ENCODE data around the gene VIPAS39.
"Not testable (repeated sequence)": the region's sequence is repeated elsewhere in the genome, so short reads cannot be mapped to it uniquely, and the experiment has no call there.

VIPAS39 gene

DNA sequence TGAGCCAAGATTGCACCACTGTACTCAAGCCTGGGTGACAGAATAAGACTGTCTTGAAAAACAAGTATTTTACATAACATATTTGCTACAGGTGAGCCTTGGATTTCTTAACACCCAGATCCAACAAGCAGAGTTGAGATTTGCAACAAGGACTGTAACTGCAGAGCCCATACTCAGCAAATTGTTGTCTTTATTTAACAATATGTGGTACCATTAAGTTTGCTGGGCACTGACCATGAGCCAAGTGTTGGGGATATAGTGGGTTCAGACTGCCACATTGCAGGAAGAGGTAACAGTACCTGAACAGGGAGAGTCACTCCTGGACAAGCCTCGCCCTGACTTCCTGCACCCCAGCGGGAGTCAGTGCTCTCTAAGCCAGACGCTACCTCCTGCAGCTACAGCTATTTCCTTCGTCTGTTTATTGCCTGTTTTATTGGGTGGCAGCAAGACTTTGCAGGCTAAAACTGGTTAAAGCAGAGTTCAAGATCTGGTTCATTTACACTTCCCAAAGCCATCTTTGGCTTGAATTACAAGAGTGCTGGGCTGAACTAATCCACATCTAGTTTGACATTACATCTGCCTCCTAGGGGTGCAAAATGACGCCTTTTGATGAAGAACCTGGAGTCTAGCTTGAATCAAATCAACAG lies 12.9 kb upstream of the VIPAS39 start:
- DNase-seq (ENCODE audit: low spot score) = no peak

DNA sequence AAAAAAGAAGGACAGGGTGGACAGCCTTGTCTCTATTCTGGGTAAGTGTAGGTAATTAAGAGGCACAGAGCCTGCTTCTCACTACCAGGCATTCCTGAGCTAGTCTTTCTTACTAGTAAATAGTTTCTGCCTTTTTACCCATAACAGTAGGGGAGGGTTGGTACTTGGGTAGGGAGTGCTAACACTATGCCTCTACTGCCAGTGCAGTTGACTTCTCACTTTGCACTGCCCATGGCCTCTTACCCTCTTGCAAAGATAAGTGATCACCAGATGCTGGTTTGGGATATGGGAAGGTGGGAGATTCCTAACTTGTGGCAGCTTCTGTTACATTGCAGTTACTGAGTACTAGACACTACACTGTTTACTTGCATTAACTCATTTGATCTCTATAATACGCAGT lies 12.1 kb upstream of the VIPAS39 start:
- no peak for DNase-seq (ENCODE audit: low spot score)

- DNase-seq (ENCODE audit: low spot score) = no peak
These were observed 11.7 kb upstream of the VIPAS39 start for GRCh38 chr14:77469067-77469505.

DNA sequence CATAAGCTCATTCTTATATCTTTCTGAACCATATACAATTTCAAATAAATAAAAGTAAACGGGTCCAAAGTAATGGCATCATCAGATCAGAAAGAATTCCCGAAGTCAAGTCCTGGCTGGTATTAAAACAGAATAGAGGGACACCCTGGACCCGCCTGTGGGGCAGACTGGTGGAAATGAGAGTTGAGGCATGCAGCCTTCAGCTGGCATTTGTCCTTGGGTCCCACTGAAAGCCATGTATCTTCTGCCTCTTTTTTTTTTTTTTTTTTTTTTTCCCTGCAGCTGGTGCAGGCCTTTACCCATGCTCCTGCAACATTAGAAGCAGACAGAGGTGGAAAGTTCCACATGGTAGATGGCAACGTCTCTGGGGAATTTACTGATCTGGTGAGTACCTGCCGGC lies 10.4 kb upstream of the VIPAS39 start:
- DNase-seq (ENCODE audit: low spot score) = no peak

GRCh38 chr14:77459072-77459723 lies 1.8 kb upstream of the VIPAS39 start:
- peak; percentile 62 for DNase-seq (ENCODE audit: low spot score)

GRCh38 chr14:77458249-77458950 lies 999 bp upstream of the VIPAS39 start:
- peak; percentile 26 for DNase-seq (ENCODE audit: low spot score)

DNA sequence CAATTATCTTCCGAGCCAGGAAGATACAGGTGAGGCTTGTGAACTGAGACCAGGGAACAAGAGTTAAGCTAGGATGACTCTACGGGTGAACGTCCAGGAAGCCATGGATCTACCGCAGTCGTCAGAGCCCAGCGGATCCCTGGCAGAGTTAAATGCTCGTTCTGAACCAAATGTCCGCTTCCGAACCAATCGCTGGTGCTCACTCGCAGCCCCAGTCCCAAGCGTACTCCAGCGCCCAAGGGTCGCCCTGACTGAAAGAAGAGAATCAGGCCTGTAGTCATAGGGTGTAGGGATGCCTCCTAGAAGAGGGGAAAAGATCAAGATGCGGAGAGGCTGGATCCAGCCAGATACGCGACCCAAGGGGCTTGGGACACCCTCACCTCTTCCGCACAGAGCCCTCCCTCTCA lies 283 bp downstream of the VIPAS39 start:
- DNase-seq (ENCODE audit: low spot score) = no peak

DNA sequence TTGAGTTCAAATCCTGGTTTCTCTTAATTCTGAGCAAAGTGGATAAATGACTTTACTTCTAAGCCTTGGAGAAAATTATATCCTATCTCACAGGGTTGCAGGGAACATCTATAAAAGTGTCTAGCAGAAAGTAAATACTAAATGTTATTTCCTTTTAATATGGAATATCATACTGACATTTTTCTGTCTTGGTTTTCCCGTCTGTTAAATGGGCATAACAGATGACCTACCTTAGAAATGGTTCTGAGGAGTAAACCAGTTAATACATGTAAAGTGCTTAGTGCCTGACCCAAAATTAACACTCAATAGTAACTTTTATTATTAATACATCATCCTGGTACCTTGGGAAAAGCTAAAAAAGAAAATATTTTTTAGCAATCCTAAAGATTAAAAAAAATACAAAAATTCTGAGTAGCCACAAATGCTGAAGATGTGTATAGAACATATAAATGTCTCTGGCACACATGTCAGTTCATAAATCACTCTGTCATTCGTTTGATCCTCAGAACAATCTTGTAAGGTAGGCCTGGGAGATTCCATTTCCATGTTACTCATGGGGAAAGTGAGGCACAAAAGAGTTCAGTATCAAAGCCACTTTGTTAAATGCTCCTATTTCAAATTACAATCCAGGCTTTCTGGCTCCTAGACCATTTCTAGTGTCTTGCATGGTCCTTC lies 1.3 kb downstream of the VIPAS39 start:
- no peak for DNase-seq (ENCODE audit: low spot score)

- DNase-seq (ENCODE audit: low spot score) = no peak
These were observed 15.2 kb downstream of the VIPAS39 start for GRCh38 chr14:77442196-77442595.

DNA sequence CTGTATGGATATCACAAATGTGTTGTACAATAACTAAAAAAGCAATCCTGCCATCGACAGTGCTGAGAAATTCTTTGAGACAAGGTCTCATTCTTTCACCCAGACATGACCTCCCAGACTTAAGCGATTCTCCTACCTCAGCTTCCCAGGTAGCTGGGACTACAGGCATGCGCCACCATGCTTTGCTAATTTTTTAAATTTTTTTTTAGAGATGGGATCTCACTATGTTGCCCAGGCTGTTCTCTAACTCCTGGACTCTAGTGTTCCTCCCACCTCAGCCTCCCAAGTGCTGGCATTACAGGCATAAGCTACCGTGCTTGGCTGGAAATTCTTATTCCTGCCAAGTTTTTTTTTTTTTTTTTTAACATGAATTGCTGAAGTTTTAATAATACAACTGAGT lies 17.5 kb downstream of the VIPAS39 start:
- no peak for DNase-seq (ENCODE audit: low spot score)

DNA sequence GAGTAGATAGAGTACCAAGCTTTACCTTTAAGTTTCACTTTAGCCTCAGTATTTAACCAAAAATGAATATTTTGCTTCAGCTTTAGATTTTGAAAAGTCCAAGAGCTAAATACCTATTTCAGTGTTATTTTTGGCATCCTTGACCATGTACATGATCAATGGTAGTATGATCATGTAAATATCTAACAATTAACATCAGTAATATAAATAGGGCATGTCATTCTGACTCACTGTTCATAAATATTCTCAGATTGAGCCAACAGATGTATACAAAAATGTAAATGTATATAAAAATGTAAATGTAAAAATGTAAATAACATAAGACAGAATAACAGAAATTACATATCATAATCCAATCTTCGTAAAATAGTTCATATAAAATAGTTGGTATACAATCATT lies 18.8 kb downstream of the VIPAS39 start:
- no peak for DNase-seq (ENCODE audit: low spot score)

DNA sequence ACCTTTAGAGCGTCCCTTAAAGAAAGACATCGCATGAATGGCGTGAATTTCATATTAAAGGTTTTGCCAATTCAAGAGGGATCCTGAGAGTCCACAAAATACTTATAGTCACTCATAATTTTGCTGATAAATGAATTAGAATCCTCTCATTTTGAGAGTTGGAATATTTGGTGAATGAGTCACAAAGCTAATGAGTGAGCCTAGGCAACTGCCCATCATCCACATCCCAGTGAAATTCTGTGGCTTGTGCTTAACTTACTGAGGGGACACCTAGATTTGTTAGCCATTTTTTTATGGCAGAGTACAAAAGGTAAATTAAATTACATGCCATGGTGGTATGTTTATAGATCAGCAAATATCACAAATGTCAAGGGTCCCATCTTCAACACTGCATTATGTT lies 21.4 kb downstream of the VIPAS39 start:
- DNase-seq (ENCODE audit: low spot score) = peak; percentile 9

DNA sequence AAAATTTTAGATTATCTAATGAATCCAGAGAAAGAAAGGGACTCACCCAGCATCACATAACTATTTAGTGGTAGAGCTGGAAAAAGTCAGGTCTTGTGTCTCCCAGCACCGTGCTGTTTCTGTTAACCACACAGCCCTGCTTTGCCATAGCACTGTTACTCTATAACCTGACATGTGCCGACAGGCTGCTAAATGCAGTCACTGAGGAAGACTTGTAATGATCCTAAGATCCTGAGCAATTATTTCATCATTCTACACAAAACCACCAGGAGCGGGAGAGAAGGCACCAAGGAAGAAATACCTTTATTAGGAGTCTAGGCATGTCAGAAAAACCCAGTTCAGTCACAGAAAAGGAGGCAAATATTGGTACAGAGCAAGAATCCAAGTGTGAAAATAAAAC lies 31.0 kb downstream of the VIPAS39 start:
- no peak for DNase-seq (ENCODE audit: low spot score)

GRCh38 chr14:77424862-77425261 lies 32.5 kb downstream of the VIPAS39 start:
- no peak for DNase-seq (ENCODE audit: low spot score)

- DNase-seq (ENCODE audit: low spot score) = no peak
These were observed 34.0 kb downstream of the VIPAS39 start, which contains the start of gene NOXRED1 for GRCh38 chr14:77423423-77423822. Gene NOXRED1 (minus strand): TSS chr14:77423523. CDS start chr14:77422889, 634 bp downstream.

GRCh38 chr14:77421201-77421600 lies 36.2 kb downstream of the VIPAS39 start:
- DNase-seq (ENCODE audit: low spot score) = no peak

GRCh38 chr14:77416836-77417235 lies 40.6 kb downstream of the VIPAS39 start:
- no peak for DNase-seq (ENCODE audit: low spot score)

DNA sequence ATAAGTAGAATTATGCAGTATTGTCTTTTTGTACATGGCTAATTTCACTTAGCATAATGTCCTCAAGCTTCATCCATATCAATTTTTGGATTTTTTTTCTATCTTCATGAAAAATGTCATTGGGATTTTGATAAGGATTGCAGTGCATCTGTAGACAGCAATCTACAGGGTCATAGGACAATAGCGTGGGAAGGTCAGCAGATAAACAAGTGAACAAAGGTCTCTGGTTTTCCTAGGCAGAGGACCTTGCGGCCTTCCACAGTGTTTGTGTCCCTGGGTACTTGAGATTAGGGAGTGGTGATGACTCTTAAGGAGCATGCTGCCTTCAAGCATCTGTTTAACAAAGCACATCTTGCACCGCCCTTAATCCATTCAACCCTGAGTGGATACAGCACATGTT lies 41.3 kb downstream of the VIPAS39 start:
- DNase-seq (ENCODE audit: low spot score) = not testable (repeated sequence)

DNA sequence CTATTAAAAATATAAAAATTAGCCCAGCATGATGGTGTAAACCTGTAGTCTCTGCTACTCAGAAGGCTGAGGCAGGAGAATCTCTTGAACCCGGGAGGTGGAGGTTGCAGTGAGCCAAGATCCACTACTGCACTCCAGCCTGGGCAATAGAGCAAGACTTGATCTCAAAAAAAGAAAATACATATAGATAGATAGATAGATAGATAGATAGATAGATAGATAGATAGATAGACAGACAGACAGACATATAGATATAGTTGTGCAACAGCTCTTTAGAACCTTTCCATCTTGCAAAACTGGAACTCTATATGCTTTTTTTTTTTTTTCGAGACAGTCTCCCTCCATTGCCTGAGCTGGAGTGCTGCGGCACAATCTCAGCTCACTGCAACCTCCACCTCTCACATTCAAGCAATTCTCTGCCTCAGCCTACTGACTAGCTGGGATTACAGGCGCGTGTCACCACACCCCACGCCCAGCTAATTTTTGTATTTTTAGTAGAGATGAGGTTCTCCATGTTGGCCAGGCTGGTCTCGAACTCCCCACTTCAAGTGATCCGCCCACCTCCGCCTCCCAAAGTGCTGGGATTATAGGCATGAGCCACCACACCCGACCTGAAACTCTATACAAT lies 41.9 kb downstream of the VIPAS39 start:
- not testable (repeated sequence) for DNase-seq (ENCODE audit: low spot score)

DNA sequence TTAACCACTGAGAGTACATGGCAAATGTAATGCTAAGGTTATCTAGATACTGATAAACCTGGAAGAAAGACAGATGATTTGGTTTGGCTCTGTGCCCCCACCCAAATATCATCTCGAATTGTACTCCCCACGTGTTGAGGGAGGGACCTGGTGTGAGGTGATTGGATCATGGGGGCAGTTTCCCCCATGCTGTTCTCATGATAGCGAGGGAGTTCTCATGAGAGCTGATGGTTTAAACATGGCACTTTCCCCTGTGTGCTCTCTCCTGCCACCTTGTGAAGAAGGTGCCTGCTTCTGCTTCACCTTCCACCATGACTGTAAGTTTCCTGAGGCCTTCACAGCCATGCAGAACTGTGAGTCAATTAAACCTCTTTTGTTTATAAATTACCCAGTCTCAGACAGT lies 48.3 kb downstream of the VIPAS39 start:
- no peak for DNase-seq (ENCODE audit: low spot score)

- DNase-seq (ENCODE audit: low spot score) = no peak
These were observed 50.2 kb downstream of the VIPAS39 start for GRCh38 chr14:77407158-77407557.

DNA sequence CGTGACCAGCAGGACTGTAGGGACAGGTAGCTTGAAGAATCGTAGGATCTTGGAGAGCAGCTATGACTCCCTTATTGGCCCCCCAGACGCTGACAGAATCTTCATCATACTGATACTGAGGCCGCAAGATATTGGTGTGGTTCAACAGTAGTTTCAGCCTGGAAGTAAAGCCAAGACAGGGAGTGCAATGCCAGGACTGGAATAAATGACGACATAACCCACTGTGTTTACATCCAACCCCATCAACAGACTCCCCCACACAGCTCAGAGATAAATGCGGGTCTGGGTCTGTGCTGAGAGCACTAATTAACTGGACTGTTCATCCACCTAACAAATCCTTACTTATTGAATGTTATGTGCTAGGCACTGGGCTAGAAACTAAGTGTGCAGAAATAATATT lies 50.7 kb downstream of the VIPAS39 start:
- DNase-seq (ENCODE audit: low spot score) = no peak

Data from kidney capillary endothelial cell (primary cell).